Gastrocnemius medialis (tissue), 4 donors: ENCODE data around the gene EIF3B.

Source experiments
- POLR2A ChIP-seq, 2 donors: fragments of 450-650 bp; IDR thresholded peaks; one replicate each; pipeline ENCODE4 v1.6.1; 2017; ENCODE audit warnings: antibody characterized with exemption in 2 of 2, mild to moderate bottlenecking in 2 of 2, moderate library complexity in 2 of 2
- TF ChIP-seq, protein P1 (sequence below), 5 experiments: fragments of 450-650 bp in 3 of 5; fragments of 200-600 bp in 2 of 5; sonication (generic) in 2 of 5; IDR thresholded peaks in 4 of 5; conservative IDR thresholded peaks in 1 of 5; 1 replicate in 4 of 5; 2 replicates in 1 of 5; pipeline ENCODE4 v1.5.1; 2016 to 2019; ENCODE audit warnings: antibody characterized with exemption in 5 of 5, mild to moderate bottlenecking in 3 of 5, moderate library complexity in 3 of 5

DNA sequence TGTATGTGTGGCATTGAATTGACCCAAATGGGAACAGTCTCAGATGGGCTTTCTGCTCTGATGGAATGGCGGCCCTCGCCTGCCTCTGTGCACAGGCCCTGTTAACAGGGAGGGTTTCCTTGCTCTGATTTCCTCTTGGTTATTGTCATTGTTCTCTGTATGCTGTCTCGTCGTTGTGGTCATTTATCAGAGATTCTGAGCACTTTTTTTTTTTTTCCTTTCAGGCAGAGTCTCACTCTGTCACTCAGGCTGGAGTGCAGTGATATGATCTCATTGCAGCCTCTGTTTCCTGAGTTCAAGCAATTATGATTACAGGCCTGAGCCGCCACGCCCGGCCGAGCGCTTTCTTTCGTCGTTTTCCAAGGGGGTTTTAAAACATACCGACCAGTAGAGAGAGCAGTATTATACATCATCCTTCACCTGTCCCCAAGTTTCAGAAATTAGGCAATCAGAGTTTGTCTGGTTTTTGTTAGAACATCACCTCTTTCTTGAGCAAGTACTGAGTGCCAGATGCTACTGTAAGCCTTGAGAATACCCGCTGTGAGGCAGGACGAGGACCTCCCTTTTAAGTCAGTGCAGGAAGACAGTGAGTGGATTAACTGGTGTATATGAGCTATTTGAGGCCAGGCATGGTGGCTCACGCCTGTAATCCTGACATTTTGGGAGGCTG, 55.3 kb downstream of the EIF3B start:
- TF ChIP-seq POLR2A (IDR thresholded peaks at IDR 0.05), result no peak
- TF ChIP-seq, protein P1, sequence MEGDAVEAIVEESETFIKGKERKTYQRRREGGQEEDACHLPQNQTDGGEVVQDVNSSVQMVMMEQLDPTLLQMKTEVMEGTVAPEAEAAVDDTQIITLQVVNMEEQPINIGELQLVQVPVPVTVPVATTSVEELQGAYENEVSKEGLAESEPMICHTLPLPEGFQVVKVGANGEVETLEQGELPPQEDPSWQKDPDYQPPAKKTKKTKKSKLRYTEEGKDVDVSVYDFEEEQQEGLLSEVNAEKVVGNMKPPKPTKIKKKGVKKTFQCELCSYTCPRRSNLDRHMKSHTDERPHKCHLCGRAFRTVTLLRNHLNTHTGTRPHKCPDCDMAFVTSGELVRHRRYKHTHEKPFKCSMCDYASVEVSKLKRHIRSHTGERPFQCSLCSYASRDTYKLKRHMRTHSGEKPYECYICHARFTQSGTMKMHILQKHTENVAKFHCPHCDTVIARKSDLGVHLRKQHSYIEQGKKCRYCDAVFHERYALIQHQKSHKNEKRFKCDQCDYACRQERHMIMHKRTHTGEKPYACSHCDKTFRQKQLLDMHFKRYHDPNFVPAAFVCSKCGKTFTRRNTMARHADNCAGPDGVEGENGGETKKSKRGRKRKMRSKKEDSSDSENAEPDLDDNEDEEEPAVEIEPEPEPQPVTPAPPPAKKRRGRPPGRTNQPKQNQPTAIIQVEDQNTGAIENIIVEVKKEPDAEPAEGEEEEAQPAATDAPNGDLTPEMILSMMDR (IDR thresholded peaks at IDR 0.05 in 4 of 5, conservative IDR thresholded peaks at IDR 0.05 in 1 of 5), result no peak
